HL-60 (cell line): Measurements from ENCODE around the gene PBOV1.

Experiments used
- DNase-seq, 2 experiments: peaks; one replicate each; pipeline ENCODE4 v3.0.0-alpha.2; 2010 to 2020; ENCODE audit warnings: low read depth in 1 of 2, low spot score in 1 of 2
- H3K27ac ChIP-seq: fragments of 250-450 bp; sonication (Bioruptor Pico); replicated peaks from 2 replicates; pipeline ENCODE4 v1.5.1; 2020; ENCODE audit warnings: mild to moderate bottlenecking, moderate library complexity
- H3K27me3 ChIP-seq: fragments of 250-450 bp; sonication (Bioruptor Pico); 2 replicates; pipeline ENCODE4 v1.5.1; 2021; ENCODE audit warnings: mild to moderate bottlenecking, moderate library complexity; ENCODE audit not compliant: insufficient read depth, poor library complexity, severe bottlenecking
- H3K4me3 ChIP-seq: replicated peaks from 2 replicates; pipeline ENCODE4 v1.5.1; 2011; ENCODE audit warnings: mild to moderate bottlenecking, control low read depth, low read length; ENCODE audit not compliant: insufficient read depth
- CTCF ChIP-seq: IDR thresholded peaks from one replicate; pipeline ENCODE4 v1.5.1; 2011; ENCODE audit warnings: low read length, control low read depth, inconsistent platforms; ENCODE audit not compliant: insufficient read depth
- GABPA ChIP-seq: IDR thresholded peaks from 2 replicates; pipeline ENCODE4 v1.6.1; 2012; ENCODE audit warnings: low read depth
- POLR2AphosphoS5 ChIP-seq: IDR thresholded peaks from 2 replicates; pipeline ENCODE4 v1.6.1; 2012; ENCODE audit warnings: low read depth
- REST ChIP-seq: IDR thresholded peaks from 2 replicates; pipeline ENCODE4 v1.6.1; 2012; ENCODE audit warnings: low read depth; ENCODE audit not compliant: insufficient replicate concordance
- SPI1 ChIP-seq: IDR thresholded peaks from 2 replicates; pipeline ENCODE4 v1.6.1; 2012; ENCODE audit warnings: low read depth, mild to moderate bottlenecking, borderline replicate concordance

PBOV1 gene

GRCh38 chr6:138248011-138248410, 29.7 kb upstream of the PBOV1 start:
- H3K27ac ChIP-seq = no peak overlapping the region

GRCh38 chr6:138246650-138247440, 28.6 kb upstream of the PBOV1 start:
- Histone ChIP-seq H3K27ac (no peak overlapping the region), H3K4me3 (no peak overlapping the region), H3K27me3 (peaks cover 4% of the 10 kb centered on the region)
- TF ChIP-seq REST (no peak), POLR2AphosphoS5 (no peak), GABPA (no peak), SPI1 (no peak), CTCF (no peak)
- no peak for DNase-seq

More at GRCh38 chr6:138248011-138248410, 29.7 kb upstream of the PBOV1 start:
- Histone ChIP-seq H3K4me3 (no peak overlapping the region), H3K27me3 (peaks cover 4% of the 10 kb centered on the region)
- no peak for DNase-seq
- no peak for TF ChIP-seq SPI1
- TF ChIP-seq CTCF = no peak
- no peak for TF ChIP-seq POLR2AphosphoS5
- no peak for TF ChIP-seq REST
- no peak for TF ChIP-seq GABPA

- Histone ChIP-seq H3K4me3 (no peak overlapping the region), H3K27ac (no peak overlapping the region), H3K27me3 (peaks cover 4% of the 10 kb centered on the region)
- TF ChIP-seq REST = no peak
- TF ChIP-seq SPI1 = no peak
- TF ChIP-seq GABPA = no peak
- TF ChIP-seq CTCF = no peak
- TF ChIP-seq POLR2AphosphoS5 = no peak
- DNase-seq = no peak
Measured at GRCh38 chr6:138245751-138246150, 27.5 kb upstream of the PBOV1 start.
